Tibial artery (tissue), 4 donors: Measurements from ENCODE around the gene SYT11.

Experiments
- DNase-seq, 2 donors: peaks; one replicate each; pipeline ENCODE4 v3.0.0-alpha.2; 2019
- H3K27ac ChIP-seq, 2 donors: fragments of 200-600 bp; sonication (generic) in 1 of 2; 1 replicate in 1 of 2; 2 replicates in 1 of 2; pipeline ENCODE4 v1.5.1; 2018 to 2019; ENCODE audit warnings: mild to moderate bottlenecking in 1 of 2
- H3K27me3 ChIP-seq, 2 donors: fragments of 200-600 bp; sonication (generic) in 1 of 2; one replicate each; pipeline versions ENCODE4 v1.5.1 to v1.6.0; 2016 to 2019
- H3K36me3 ChIP-seq, 3 donors: fragments of 200-600 bp; sonication (generic) in 2 of 3; one replicate each; pipeline ENCODE4 v1.5.1; 2016 to 2019; ENCODE audit warnings: mild to moderate bottlenecking in 2 of 3
- H3K4me1 ChIP-seq, 4 donors: fragments of 200-600 bp; sonication (generic) in 2 of 4; 1 replicate in 3 of 4; 2 replicates in 1 of 4; pipeline ENCODE4 v1.5.1; 2016 to 2019
- H3K4me3 ChIP-seq, 2 donors: fragments of 200-600 bp; sonication (generic) in 1 of 2; 1 replicate in 1 of 2; 2 replicates in 1 of 2; pipeline ENCODE4 v1.5.1; 2018 to 2019; ENCODE audit warnings: mild to moderate bottlenecking in 2 of 2
- H3K9me3 ChIP-seq, 3 donors: fragments of 200-600 bp; sonication (generic) in 1 of 3; one replicate each; pipeline ENCODE4 v1.5.1; 2016 to 2019
- intact Hi-C: fragments of 100-400 bp; cut with DNase I; formaldehyde crosslinking; loops from one replicate; pipeline ENCODE4 v1.15.0; 2023; ENCODE audit warnings: low total_unique reads
- TF ChIP-seq, protein P1 (sequence below), 2 experiments: fragments of 200-600 bp in 1 of 2; fragments of 450-650 bp in 1 of 2; IDR thresholded peaks; one replicate each; pipeline ENCODE4 v1.5.1; 2017 to 2019; ENCODE audit warnings: antibody characterized with exemption in 2 of 2, mild to moderate bottlenecking in 1 of 2, moderate library complexity in 1 of 2

Gene SYT11

DNA sequence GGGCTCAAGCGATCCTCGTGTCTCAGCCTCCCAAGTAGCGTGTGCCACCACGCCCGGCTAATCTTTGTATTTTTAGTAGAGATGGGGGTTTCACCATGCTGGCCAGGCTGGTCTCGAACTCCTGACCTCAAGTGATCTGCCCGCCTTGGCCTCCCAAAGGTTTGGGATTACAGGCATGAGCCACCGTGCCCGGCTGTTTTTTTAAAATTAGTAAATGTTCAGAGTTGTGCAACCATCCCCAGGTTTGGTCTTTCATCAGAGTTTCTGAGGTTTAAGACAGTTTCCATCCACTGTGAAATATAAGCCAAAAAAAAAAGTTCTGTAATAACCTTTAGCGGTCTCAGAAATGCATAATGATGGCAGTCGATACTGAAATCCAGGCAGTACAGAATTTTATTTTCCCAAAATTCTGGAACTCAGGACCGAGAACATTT, 550 bp upstream of the SYT11 start:
- peak in 1 of 2 donors; percentile 24 for DNase-seq
- Histone ChIP-seq H3K27ac (peak overlapping the region; percentile 86), H3K4me1 (peaks cover 0 to 42% (median 21%) of the 10 kb centered on the region in 4 donors), H3K36me3 (peaks cover 0 to 12% (median 10%) of the 10 kb centered on the region in 3 donors), H3K9me3 (no peaks in the 10 kb centered on the region), H3K4me3 (peak overlapping the region; percentile 50 to 53), H3K27me3 (no peaks in the 10 kb centered on the region)
- intact Hi-C loops = no loop called here
- TF ChIP-seq, protein P1, sequence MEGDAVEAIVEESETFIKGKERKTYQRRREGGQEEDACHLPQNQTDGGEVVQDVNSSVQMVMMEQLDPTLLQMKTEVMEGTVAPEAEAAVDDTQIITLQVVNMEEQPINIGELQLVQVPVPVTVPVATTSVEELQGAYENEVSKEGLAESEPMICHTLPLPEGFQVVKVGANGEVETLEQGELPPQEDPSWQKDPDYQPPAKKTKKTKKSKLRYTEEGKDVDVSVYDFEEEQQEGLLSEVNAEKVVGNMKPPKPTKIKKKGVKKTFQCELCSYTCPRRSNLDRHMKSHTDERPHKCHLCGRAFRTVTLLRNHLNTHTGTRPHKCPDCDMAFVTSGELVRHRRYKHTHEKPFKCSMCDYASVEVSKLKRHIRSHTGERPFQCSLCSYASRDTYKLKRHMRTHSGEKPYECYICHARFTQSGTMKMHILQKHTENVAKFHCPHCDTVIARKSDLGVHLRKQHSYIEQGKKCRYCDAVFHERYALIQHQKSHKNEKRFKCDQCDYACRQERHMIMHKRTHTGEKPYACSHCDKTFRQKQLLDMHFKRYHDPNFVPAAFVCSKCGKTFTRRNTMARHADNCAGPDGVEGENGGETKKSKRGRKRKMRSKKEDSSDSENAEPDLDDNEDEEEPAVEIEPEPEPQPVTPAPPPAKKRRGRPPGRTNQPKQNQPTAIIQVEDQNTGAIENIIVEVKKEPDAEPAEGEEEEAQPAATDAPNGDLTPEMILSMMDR (IDR thresholded peaks at IDR 0.05) = no peak

DNA sequence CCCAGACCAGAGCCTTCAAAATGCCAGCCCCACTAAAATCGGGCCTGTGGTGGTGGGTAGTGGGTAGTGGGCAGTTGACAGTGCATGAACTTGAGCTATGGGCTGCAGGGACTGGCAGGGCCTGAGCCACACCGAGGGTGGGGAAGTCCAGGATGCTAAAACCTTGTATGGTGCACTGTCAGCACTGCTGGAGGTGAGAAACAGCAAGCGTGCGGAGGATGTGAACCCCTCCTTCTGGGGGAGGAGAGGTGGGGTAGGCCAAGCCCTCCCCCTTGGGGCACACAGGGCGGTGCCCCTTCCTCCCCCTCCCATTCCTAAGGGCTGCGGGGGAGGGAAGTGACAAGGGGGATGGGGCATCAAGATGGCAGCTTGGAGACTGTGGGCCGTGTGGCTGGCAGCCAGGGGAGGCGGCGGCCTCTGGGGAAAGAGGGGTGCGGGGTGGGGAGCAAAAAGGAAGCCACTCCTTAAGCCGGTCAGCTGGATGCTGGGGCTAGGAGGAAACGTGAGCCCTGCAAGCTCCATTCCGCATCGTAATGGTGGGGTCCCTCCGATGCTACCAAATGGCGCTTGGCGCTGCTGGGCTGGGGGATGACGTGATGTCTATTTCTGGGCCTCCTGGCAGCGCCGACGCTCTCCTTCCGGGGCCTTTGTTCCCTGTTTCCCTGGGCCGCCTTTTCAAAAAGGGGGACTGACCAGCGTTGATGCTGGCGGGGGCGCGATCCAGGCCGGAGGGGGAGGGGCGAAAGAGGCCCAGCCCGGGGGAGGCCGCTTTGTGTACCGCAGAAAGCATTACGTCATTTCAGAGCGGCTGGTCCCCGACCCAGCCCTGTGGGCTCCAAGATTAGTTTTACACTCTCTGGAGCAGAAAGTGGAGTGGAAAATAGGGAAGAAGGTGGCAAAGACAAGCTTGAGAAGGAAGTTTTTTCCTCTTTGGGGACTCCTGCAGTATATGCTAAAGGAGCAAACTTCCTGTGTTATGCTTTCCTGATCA, 809 bp downstream of the SYT11 start:
- Histone ChIP-seq H3K27me3 (no peaks in the 10 kb centered on the region), H3K4me1 (peaks cover 0 to 42% (median 21%) of the 10 kb centered on the region in 4 donors), H3K27ac (peak overlapping the region; percentile 86), H3K9me3 (no peaks in the 10 kb centered on the region), H3K4me3 (peak overlapping the region; percentile 50 to 53), H3K36me3 (no peaks in the 10 kb centered on the region)
- TF ChIP-seq, protein P1 (IDR thresholded peaks at IDR 0.05) = no peak
- intact Hi-C loops = no loop called here
- DNase-seq = peak; percentile 77 to 90

- DNase-seq = no peak
- intact Hi-C loops = no loop called here
- peak overlapping the region; percentile 86 for H3K27ac ChIP-seq
- TF ChIP-seq, protein P1 (IDR thresholded peaks at IDR 0.05) = no peak
- no peaks in the 10 kb centered on the region for H3K36me3 ChIP-seq
- peaks cover 0 to 40% (median 19%) of the 10 kb centered on the region in 4 donors for H3K4me1 ChIP-seq
- peak overlapping the region; percentile 50 to 53 for H3K4me3 ChIP-seq
- H3K27me3 ChIP-seq = no peaks in the 10 kb centered on the region
- no peaks in the 10 kb centered on the region for H3K9me3 ChIP-seq
Measured at GRCh38 chr1:155860970-155861510, 1.7 kb downstream of the SYT11 start.

DNA sequence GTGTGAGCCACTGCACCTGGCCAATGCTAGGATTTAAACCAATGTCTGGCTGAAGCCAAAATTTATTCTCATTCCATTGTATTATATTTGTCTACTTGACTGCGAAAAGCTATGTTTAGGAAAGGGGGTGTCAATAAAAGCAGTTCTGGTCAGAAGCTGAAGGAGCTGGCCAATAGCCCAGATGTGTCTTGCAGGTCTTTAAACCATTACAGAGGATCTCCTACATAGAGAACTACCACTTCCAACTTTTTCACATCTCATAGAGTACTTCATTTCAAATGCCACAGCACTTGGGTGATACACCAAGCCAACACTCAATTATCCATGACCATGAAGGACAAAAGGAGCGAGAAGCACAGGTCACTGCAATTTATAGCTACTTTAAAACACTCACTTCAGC, 2.5 kb downstream of the SYT11 start:
- no peak for DNase-seq
- intact Hi-C loops = no loop called here
- Histone ChIP-seq H3K27ac (peak overlapping the region in 1 of 2 donors; percentile 86), H3K9me3 (no peaks in the 10 kb centered on the region), H3K4me3 (no peak overlapping the region), H3K36me3 (no peaks in the 10 kb centered on the region), H3K4me1 (peaks cover 0 to 33% (median 15%) of the 10 kb centered on the region in 4 donors), H3K27me3 (no peaks in the 10 kb centered on the region)
- TF ChIP-seq, protein P1 (IDR thresholded peaks at IDR 0.05) = no peak

GRCh38 chr1:155864393-155864792, 5.0 kb downstream of the SYT11 start:
- H3K36me3 ChIP-seq = peaks cover 0 to 13% (median 11%) of the 10 kb centered on the region in 3 donors
- peaks cover 0 to 14% (median 7%) of the 10 kb centered on the region in 4 donors for H3K4me1 ChIP-seq
- intact Hi-C loops = no loop called here
- no peaks in the 10 kb centered on the region for H3K27me3 ChIP-seq
- H3K4me3 ChIP-seq = no peak overlapping the region
- H3K27ac ChIP-seq = no peak overlapping the region
- no peak for DNase-seq
- H3K9me3 ChIP-seq = no peaks in the 10 kb centered on the region
- TF ChIP-seq, protein P1 (IDR thresholded peaks at IDR 0.05) = no peak
